Measurements from ENCODE around the gene SLX1A.
"Not testable (repeated sequence)": the region's sequence is repeated elsewhere in the genome, so short reads cannot be mapped to it uniquely, and the experiment has no call there.

GRCh38 chr16:30170145-30170544 is 23.5 kb upstream of the SLX1A start:
- not testable (repeated sequence) for TF ChIP-seq POLR2A, CTCF, EP300 (IDR thresholded peaks at IDR 0.05)
